Uterine smooth muscle cell (primary cell): ENCODE results near the gene RHEB. TPM values are rescaled to one million over a fixed set of nuclear protein-coding genes. Genes with fewer than 3 reads are reported as not detected.

Source experiments
- total RNA-seq: library from RNA; depleted of rRNA; stranded (reverse); fragments of >200 nt; gene quantifications from 2 replicates; pipeline ENCODE4 v1.2.3, GENCODE V29; 2014

RHEB gene
- 72.6 and 73.9 TPM in 2 replicates for total RNA-seq

GRCh38 chr7:151519765-151520418, at the start of gene RHEB:
Gene RHEB, minus strand, starts transcription at chr7:151519895. Its CDS starts 384 bp downstream, at chr7:151519511.

GRCh38 chr7:151439855-151440798, 79.6 kb downstream of the RHEB start, which contains the start of gene CRYGN:
Gene CRYGN, minus strand, starts transcription at chr7:151440141. Its CDS starts 224 bp downstream, at chr7:151439917.

Other genes with a start within 250 kb of the RHEB start
- 48.4 and 51.2 TPM in 2 replicates for gene NUB1, start 178.1 kb downstream of the RHEB start, total RNA-seq
- gene WDR86, start 109.9 kb downstream of the RHEB start, total RNA-seq, result 0.22 TPM in 1 of 2 replicates, not detected in the other
- gene CRYGN, start 79.8 kb downstream of the RHEB start, total RNA-seq, result 0.25 TPM in 1 of 2 replicates, not detected in the other